SK-N-SH (cell line): Measurements from ENCODE around the gene TIE1. TPM values are rescaled to one million over a fixed set of nuclear protein-coding genes. Genes with fewer than 3 reads are reported as not detected.
A peak's percentile ranks its signal among the peaks of the same experiment; 100 is the strongest.

Source experiments
- CTCF ChIA-PET: fragments of 300-600, 350-600 bp; formaldehyde crosslinking; extraction: SDS; loops from one replicate; lab custom pipeline; 2021; lab: Yijun Ruan, JAX
- POLR2A ChIA-PET: fragments of 350-600 bp; sonication (Branson Sonifier 250); formaldehyde crosslinking; extraction: SDS; loops from one replicate; lab custom pipeline; 2020; ENCODE audit warnings: antibody characterized with exemption, inconsistent platforms; lab: Yijun Ruan, JAX
- DNase-seq: peaks from one replicate; pipeline ENCODE4 v3.0.0; 2012
- H2AFZ ChIP-seq: fragments of 200-600 bp; sonication (generic); 2 replicates; pipeline ENCODE4 v1.8.1; 2016; ENCODE audit warnings: antibody characterized with exemption, mild to moderate bottlenecking, low read depth
- H3F3A ChIP-seq: fragments of 200-600 bp; sonication (generic); replicated peaks from 2 replicates; pipeline ENCODE3; 2016; ENCODE audit warnings: antibody characterized with exemption, mild to moderate bottlenecking; ENCODE audit not compliant: insufficient read depth
- H3K27ac ChIP-seq, 2 experiments: fragments of 200-500 bp in 1 of 2; fragments of 200-600 bp in 1 of 2; sonication (Bioruptor generic) in 1 of 2; sonication (generic), shearing (Covaris generic) in 1 of 2; 2 replicates each; pipeline versions ENCODE4 v1.5.1 to v1.6.1; 2014 to 2016; ENCODE audit warnings: low read depth in 2 of 2, inconsistent platforms in 1 of 2, low read length in 1 of 2, mild to moderate bottlenecking in 1 of 2, mixed read lengths in 1 of 2
- H3K27me3 ChIP-seq: fragments of 200-600 bp; sonication (generic), shearing (Covaris generic); 2 replicates; pipeline ENCODE4 v1.6.1; 2016; ENCODE audit warnings: mixed run types; ENCODE audit not compliant: insufficient read depth
- H3K36me3 ChIP-seq, 2 experiments: fragments of 200-500 bp in 1 of 2; fragments of 200-600 bp in 1 of 2; sonication (Bioruptor generic) in 1 of 2; sonication (generic) in 1 of 2; replicated peaks in 1 of 2; 2 replicates each; pipeline versions ENCODE3 to v1.5.1; 2014 to 2016; ENCODE audit warnings: low read length in 1 of 2, mild to moderate bottlenecking in 1 of 2; ENCODE audit not compliant: insufficient read depth in 2 of 2, control insufficient read depth in 1 of 2
- H3K4me1 ChIP-seq, 2 experiments: fragments of 200-500 bp in 1 of 2; fragments of 200-600 bp in 1 of 2; sonication (Bioruptor generic) in 1 of 2; sonication (generic), shearing (Covaris generic) in 1 of 2; 2 replicates each; pipeline versions ENCODE4 v1.5.1 to v1.6.1; 2014 to 2016; ENCODE audit warnings: low read depth in 1 of 2, low read length in 1 of 2, mixed run types in 1 of 2; ENCODE audit not compliant: insufficient read depth in 2 of 2, control insufficient read depth in 1 of 2
- H3K4me2 ChIP-seq: fragments of 200-600 bp; sonication (generic), shearing (Covaris generic); 2 replicates; pipeline ENCODE4 v1.6.1; 2017; ENCODE audit warnings: mixed run types
- H3K4me3 ChIP-seq, 2 experiments: fragments of 200-500 bp in 1 of 2; fragments of 200-600 bp in 1 of 2; sonication (Bioruptor generic) in 1 of 2; sonication (generic), shearing (Covaris generic) in 1 of 2; 2 replicates each; pipeline versions ENCODE4 v1.5.1 to v1.8.1; 2014 to 2016; ENCODE audit warnings: low read depth in 2 of 2, inconsistent platforms in 1 of 2, low read length in 1 of 2, mild to moderate bottlenecking in 1 of 2, mixed read lengths in 1 of 2, moderate library complexity in 1 of 2
- H3K79me2 ChIP-seq: fragments of 200-600 bp; sonication (generic); 2 replicates; pipeline ENCODE4 v1.8.1; 2017; ENCODE audit warnings: mild to moderate bottlenecking; ENCODE audit not compliant: insufficient read depth
- H3K9ac ChIP-seq: fragments of 200-600 bp; sonication (generic); 2 replicates; pipeline ENCODE4 v1.6.1; 2017; ENCODE audit warnings: mixed run types
- H3K9me2 ChIP-seq: fragments of 200-600 bp; sonication (generic); 2 replicates; pipeline ENCODE4 v1.6.1; 2017; ENCODE audit warnings: mixed run types
- H3K9me3 ChIP-seq: fragments of 200-600 bp; sonication (generic); 2 replicates; pipeline ENCODE4 v1.6.1; 2017; ENCODE audit warnings: mixed run types, mild to moderate bottlenecking, moderate library complexity
- H4K20me1 ChIP-seq: fragments of 200-600 bp; sonication (generic); 2 replicates; pipeline ENCODE4 v1.6.1; 2017; ENCODE audit warnings: mild to moderate bottlenecking, mixed run types; ENCODE audit not compliant: insufficient read depth
- CHD2 ChIP-seq: fragments of 150-350 bp; IDR thresholded peaks from 2 replicates; pipeline ENCODE4 v1.6.1; 2018; ENCODE audit warnings: low read length; ENCODE audit not compliant: partially characterized antibody
- EZH2phosphoT487 ChIP-seq: fragments of 200-600 bp; sonication (generic); IDR thresholded peaks from 2 replicates; pipeline ENCODE4 v1.6.1; 2017; ENCODE audit warnings: low read depth, mixed run types, mild to moderate bottlenecking, antibody characterized with exemption, moderate library complexity, borderline replicate concordance
- JUND ChIP-seq: IDR thresholded peaks from 2 replicates; pipeline ENCODE4 v1.4.0; 2012
- MXI1 ChIP-seq: IDR thresholded peaks from 2 replicates; pipeline ENCODE4 v1.6.1; 2012; ENCODE audit warnings: mild to moderate bottlenecking, low read depth, low read length, improper control_type of control experiment
- PBX3 ChIP-seq: IDR thresholded peaks from 2 replicates; pipeline ENCODE4; 2012
- RAD21 ChIP-seq: IDR thresholded peaks from 2 replicates; pipeline ENCODE4 v1.6.1; 2012; ENCODE audit warnings: mild to moderate bottlenecking, low read length
- RCOR1 ChIP-seq: fragments of 150-350 bp; IDR thresholded peaks from 2 replicates; pipeline ENCODE4 v1.6.1; 2017; ENCODE audit warnings: antibody characterized with exemption, low read length
- REST ChIP-seq: IDR thresholded peaks from 2 replicates; pipeline ENCODE4 v1.6.1; 2012; ENCODE audit warnings: mild to moderate bottlenecking, low read depth, low read length, moderate library complexity
- RXRA ChIP-seq: IDR thresholded peaks from 2 replicates; pipeline ENCODE4 v1.4.0; 2012; ENCODE audit warnings: low read depth, mild to moderate bottlenecking, borderline replicate concordance
- SIN3A ChIP-seq: IDR thresholded peaks from 2 replicates; pipeline ENCODE4 v1.6.1; 2012; ENCODE audit warnings: low read depth, mild to moderate bottlenecking, low read length, moderate library complexity, borderline replicate concordance
- TEAD4 ChIP-seq: IDR thresholded peaks from 2 replicates; pipeline ENCODE4 v1.4.0; 2012; ENCODE audit warnings: mild to moderate bottlenecking, borderline replicate concordance; ENCODE audit not compliant: insufficient read depth
- USF1 ChIP-seq: IDR thresholded peaks from 2 replicates; pipeline ENCODE4 v1.4.0; 2012; ENCODE audit warnings: low read depth, borderline replicate concordance
- USF2 ChIP-seq: fragments of 150-350 bp; IDR thresholded peaks from 2 replicates; pipeline ENCODE4 v1.6.1; 2017; ENCODE audit warnings: antibody characterized with exemption, low read length, low read depth, borderline replicate concordance
- ZBTB33 ChIP-seq: IDR thresholded peaks from 2 replicates; pipeline ENCODE4 v1.4.0; 2012; ENCODE audit warnings: low read depth, borderline replicate concordance
- WGBS: methylation state at CpG from one replicate; pipeline ENCODE4 v1.1.6; 2017; ENCODE audit warnings: low lambda C conversion rate; 5-methylcytosine and 5-hydroxymethylcytosine counted together
- polyA plus RNA-seq, 3 experiments: library from polyadenylated mRNA; depleted of rRNA; stranded (reverse); fragments of >200 nt; gene quantifications; 2 replicates each; pipeline ENCODE4 v1.2.3, GENCODE V29; 2012

The TIE1 gene
- polyA plus RNA-seq, 1 of the 3 experiments (the other 2 are of a cell fraction) = 1.6 TPM

- TF ChIP-seq ZBTB33 (no peak), RAD21 (no peak), USF1 (no peak)
- H3K4me1 ChIP-seq = peaks cover 13 to 27% of the 10 kb centered on the region in 2 experiments; a peak in 3 of 4 replicates
Observed at GRCh38 chr1:43370564-43370963, 69.8 kb downstream of the TIE1 start.

GRCh38 chr1:43372172-43372571 lies 71.4 kb downstream of the TIE1 start:
- no peaks in the 10 kb centered on the region for H3K9me3 ChIP-seq
- no peak for DNase-seq
- ChIA-PET CTCF (interaction anchor here (1.8 kb wide), 1 partner anchor 145 kb away, joined by 4 read pairs; no protein-coding TSS in a partner anchor), POLR2A (no interaction called here)
- H3K9me2 ChIP-seq = no peaks in the 10 kb centered on the region
- no peaks in the 10 kb centered on the region for H4K20me1 ChIP-seq
- H3K36me3 ChIP-seq = peaks cover 0 to 9% of the 10 kb centered on the region in 2 experiments
- TF ChIP-seq PBX3 (no peak), REST (no peak), USF2 (no peak), SIN3A (no peak), RXRA (no peak), RCOR1 (no peak), EZH2phosphoT487 (no peak), JUND (no peak), TEAD4 (no peak), ZBTB33 (no peak), MXI1 (no peak), CHD2 (no peak)
- H3K9ac ChIP-seq = no peak overlapping the region
- WGBS = 91% methylated on average over 5 of the region's 5 CpGs
- H3K4me1 ChIP-seq = peaks cover 6 to 27% of the 10 kb centered on the region in 2 experiments; a peak in 3 of 4 replicates
- H2AFZ ChIP-seq = no peak overlapping the region
- peaks cover 40% of the 10 kb centered on the region for H3F3A ChIP-seq
- no peak overlapping the region for H3K4me3 ChIP-seq
- peaks cover 43% of the 10 kb centered on the region for H3K79me2 ChIP-seq
- peak overlapping the region; percentile 26; the same call in 1 of the 2 replicates for H3K4me2 ChIP-seq
- H3K27me3 ChIP-seq = no peaks in the 10 kb centered on the region
- H3K27ac ChIP-seq = peak overlapping the region in 1 of 2 experiments; percentile 70; a peak in 2 of 4 replicates

More at GRCh38 chr1:43370564-43370963, 69.8 kb downstream of the TIE1 start:
- no peak for DNase-seq
- no peaks in the 10 kb centered on the region for H4K20me1 ChIP-seq
- 98% methylated on average over 4 of the region's 4 CpGs for WGBS
- H3K9me3 ChIP-seq = no peaks in the 10 kb centered on the region
- no peak overlapping the region for H3K4me3 ChIP-seq
- ChIA-PET CTCF (interaction anchor here (1.8 kb wide), 1 partner anchor 144 kb away, joined by 4 read pairs; no protein-coding TSS in a partner anchor), POLR2A (interaction anchor here (0.6 kb wide), 1 partner anchor 115 kb away, joined by 4 read pairs; no protein-coding TSS in a partner anchor)
- no peaks in the 10 kb centered on the region for H3K9me2 ChIP-seq
- H3K4me2 ChIP-seq = no peak overlapping the region
- H3F3A ChIP-seq = peaks cover 40% of the 10 kb centered on the region
- peaks cover 59% of the 10 kb centered on the region for H3K79me2 ChIP-seq
- no peak overlapping the region for H3K27ac ChIP-seq
- H3K36me3 ChIP-seq = peaks cover 0 to 9% of the 10 kb centered on the region in 2 experiments
- no peak overlapping the region for H2AFZ ChIP-seq
- H3K9ac ChIP-seq = no peak overlapping the region
- H3K27me3 ChIP-seq = no peaks in the 10 kb centered on the region
